HG03354 (cell line): ENCODE measurements around the gene MAP4K3.
"Not testable (repeated sequence)": the region's sequence is repeated elsewhere in the genome, so short reads cannot be mapped to it uniquely, and the experiment has no call there.

ENCODE experiments used
- ATAC-seq: cut with Tn5 transposase; IDR thresholded peaks from one replicate; pipeline ENCODE4 v1.9.1; 2021; ENCODE audit warnings: mild to moderate bottlenecking; ENCODE audit not compliant: unreplicated experiment, poor library complexity, severe bottlenecking

Gene MAP4K3

GRCh38 chr2:39379643-39380524 lies 57.2 kb downstream of the MAP4K3 start:
- peak; percentile 87 for ATAC-seq

DNA sequence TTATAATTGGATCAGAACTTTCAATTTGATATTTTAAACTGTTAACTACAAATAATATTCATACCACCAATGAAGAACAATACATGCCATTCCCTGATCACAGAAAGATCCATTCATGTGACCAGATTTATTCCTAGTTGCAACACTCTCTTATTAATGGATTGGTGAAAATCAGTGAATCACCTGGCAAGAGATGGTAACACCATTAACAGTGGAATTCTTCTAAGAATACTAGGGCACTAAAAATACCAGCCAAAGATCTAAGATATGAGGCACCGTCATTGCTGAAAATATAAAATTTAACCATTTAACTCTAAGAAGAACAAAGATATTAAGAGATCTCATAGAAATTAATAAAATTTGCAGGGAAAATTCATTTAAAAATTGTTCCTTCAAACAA lies 58.1 kb downstream of the MAP4K3 start:
- ATAC-seq = no peak

DNA sequence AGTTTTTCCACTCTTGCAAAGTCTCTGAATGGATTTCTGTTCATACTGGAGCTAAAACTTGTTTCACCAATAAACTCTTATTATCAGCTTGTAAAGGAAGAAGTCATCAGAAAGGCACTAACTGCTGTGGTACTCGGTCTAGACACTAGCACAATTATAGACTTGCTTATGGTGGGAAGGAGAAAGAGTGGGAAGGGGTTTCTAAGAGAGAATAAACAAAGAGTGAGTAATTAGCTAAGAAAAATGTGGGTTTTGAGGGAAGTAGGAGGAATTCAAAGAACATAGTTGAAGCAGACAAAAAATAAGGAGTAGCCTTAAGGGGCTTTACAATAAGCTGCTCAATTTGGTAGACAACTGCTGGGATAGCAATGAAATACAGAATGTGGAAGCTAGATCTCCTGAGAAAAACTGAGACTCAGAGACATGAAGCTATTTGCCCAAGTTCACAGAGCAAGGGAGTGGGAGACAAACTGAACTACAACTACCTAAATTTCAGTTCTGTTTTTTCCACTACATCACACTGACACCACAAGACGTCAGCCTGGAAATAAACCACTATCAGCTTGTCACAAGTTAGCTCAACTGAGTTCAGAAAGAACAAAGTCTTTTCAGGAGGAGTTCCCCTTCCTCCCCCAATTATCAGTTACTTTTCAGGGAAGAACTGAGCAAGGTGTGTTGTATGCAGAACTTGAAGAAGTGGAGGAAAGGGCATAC lies 59.7 kb downstream of the MAP4K3 start:
- ATAC-seq = peak; percentile 75

DNA sequence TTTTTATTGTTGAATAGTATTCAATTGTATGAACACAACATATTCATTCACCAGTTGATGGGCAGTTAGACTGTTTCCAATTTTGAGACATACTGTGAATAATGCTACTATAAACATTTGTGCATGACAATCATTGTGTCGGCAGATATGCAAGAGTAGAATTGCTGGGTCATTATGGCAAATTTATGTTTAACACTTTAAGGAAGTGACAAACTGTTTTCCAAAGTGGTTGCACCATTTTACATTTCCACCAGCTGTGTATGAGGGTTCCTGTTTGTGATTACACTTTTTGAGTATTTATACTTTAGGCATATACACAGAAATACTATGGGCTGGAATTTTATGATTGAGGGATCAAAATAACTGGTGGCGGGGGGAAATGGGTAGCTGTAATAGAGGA lies 61.2 kb downstream of the MAP4K3 start:
- no peak for ATAC-seq

DNA sequence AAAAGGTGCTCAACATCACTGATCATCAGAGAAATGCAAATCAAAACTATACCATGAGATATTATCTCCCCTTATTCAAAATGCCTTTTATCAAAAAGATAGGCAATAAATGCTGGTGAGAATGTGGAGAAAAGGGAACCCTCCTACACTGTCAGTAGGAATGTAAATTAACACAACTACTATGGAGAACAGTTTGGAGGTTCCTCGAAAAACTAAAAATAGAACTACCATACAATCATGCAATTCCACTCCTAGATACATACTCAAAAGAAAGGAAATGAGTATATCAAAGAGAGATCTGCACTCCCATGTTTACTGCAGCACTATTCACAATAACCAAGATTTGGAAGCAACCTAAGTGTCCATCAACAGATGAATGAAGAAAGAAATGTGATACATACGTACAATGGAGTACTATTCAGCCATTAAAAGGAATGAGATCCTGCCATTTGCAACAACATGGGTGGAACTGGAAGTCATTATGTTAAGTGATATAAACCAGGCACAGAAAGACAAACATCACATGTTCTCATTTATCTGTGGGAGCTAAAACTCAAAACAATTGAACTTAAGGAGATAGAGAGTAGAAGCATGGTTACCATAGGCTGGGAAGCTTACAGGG lies 63.8 kb downstream of the MAP4K3 start:
- no peak for ATAC-seq

DNA sequence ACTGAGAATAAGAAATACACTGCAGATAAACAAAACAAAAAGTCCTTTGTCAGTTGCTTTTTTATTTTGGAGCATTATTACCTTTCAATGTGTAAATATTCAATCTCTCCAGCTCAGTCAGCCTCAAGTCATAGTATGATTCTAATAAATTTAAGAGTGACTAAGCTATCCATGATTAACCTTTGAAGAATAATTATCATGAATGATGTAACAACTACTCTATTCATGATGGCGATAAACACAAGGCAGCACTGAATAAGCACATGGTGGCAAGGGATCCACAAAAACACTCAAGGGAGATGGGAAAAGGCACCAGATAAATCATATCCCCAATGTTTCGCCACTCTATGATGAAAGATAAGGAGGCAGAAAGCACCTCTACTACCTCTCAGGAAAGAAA lies 67.0 kb downstream of the MAP4K3 start:
- ATAC-seq = no peak

DNA sequence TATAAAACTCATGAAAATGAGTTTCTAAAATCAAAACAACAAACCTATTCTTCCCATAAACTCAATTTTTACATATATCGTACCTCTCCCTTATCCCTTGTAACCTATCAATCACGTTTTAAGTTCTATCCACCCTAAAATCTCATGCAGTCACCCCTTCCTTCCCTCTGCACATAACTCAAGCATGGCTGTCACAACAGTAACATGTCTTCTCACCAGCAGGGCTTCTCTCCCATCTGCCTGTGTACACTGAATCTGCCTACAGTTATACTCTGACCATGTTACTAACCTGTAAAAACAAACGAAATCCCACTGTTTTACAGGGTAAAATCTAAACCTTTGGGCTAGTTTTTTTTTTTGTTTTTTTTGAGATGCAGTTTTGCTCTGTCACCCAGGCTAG lies 68.2 kb downstream of the MAP4K3 start:
- no peak for ATAC-seq

DNA sequence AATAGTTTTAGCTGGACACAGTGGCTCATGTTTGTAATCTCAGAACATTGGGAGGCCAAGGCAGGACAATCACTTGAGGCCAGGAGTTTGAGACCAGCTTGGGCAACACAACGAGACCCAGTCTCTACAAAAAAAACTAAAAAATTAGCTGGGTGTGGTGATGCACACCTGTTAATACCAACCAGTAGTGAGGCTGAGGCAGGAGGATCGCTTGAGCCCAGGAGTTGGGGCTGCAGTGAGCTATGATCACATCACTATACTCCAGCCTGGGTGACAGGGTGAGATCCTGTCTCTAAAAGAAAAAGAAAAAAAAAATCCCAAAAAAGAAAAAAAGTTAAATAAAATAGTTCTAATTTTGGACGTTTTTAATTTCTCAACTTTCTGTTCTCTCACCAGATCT lies 68.7 kb downstream of the MAP4K3 start:
- no peak for ATAC-seq

GRCh38 chr2:39362595-39362994 lies 74.5 kb downstream of the MAP4K3 start:
- ATAC-seq = no peak

DNA sequence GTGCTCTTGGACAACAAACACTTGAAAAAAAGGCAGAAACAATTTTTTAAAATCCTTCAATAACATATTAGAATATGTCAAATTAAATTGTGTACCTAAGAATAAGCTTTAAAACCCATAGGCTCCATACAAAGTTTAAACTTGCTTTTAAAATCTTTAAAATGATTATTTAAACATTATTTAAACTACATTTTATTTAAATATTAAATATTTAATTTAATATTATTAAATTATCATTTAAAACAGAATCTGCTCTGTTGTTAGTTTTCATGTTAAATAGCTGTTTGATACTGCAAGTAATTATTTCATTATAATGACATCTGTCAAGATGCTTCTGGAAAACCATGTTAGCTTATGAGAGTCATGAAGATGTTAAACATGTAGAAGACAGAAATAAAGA lies 75.6 kb downstream of the MAP4K3 start:
- no peak for ATAC-seq

GRCh38 chr2:39360342-39360741 lies 76.7 kb downstream of the MAP4K3 start:
- not testable (repeated sequence) for ATAC-seq

- no peak for ATAC-seq
These were observed 77.5 kb downstream of the MAP4K3 start for GRCh38 chr2:39359453-39360038.

DNA sequence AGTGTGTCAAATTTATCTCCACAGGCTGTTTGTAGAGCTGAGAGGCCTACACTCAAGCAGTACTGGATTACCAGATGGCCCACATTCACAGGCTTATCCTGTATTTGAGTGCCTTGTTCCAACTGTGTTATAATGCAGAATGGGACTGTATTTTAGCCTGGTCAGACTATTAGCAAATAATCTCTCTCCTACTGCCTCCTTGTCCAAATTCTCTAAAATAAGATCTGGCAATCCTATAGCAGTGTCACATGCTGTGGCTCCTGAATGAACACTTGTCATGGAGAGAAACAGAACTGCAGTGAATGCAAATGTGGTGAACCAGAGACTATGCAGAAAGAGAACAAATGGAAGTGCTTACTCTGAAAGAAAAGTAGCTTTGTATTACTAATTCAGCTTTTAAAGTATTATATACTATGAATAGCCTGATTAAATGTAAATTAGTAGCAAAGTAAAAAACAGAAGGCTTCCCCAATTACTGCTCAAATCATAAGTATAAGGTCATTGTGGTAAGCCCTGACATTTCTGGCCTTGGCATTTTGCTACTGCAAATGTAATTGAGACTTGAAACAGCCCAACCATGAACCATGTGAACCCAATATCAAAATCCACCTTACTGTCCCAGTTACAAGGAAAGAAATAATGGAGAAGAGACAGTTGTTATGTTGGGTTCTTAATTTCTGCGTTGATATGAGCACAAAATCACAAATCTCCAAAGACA lies 80.0 kb downstream of the MAP4K3 start:
- ATAC-seq = no peak

DNA sequence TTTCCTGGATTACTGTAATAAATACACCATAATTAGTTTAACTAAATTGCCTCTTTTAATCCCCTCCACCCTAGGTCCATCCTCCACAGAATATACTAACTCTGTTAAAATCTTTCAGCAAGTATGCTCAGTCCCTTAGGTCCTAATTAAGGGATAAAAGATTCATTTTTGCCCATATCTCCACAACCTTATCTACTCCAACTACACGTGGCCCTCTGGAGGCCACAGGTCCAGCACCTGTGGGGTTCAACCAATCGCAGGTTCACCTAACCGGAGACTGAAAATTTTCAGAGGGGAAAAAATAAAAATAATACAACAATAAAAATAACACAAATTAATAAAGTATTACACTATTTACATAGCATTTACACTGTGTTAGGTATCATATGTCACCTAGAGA lies 86.4 kb downstream of the MAP4K3 start:
- ATAC-seq = no peak

DNA sequence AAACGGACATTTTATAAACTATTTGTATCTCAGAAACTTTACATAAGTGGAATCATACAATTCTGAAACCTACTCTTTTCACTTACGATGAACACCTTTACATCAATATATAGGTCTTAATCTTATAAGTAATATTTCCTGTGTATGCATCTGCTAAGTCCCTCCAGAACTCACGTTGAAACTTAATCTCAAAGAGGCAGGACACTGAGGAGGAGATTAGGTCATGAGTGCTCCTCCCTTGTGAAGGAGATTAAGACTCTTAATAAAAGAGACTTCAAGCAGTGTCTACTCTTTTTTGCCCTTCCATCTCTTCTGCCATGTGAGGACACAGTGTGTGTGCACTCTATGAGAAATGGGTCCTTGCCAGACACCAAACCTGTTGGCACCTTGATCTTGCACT lies 98.6 kb downstream of the MAP4K3 start:
- no peak for ATAC-seq

DNA sequence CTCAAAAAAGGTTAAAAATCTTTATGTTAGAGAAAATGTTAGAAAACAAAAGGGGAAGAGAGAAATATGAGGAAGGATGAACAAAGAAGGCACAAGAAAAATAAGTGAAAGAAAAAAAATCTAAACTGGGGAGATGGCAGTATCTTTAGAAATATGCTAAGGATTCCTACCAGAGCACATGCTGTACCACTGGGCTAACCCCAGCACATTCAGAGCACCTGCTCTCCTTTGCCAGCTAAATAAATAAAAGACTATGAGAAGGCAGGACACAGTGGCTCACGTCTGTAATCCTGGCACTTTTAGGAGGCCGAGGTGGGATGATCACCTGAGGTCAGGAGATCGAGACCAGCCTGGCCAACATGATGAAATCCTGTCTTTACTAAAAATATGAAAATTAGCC lies 101.2 kb downstream of the MAP4K3 start:
- ATAC-seq = no peak

DNA sequence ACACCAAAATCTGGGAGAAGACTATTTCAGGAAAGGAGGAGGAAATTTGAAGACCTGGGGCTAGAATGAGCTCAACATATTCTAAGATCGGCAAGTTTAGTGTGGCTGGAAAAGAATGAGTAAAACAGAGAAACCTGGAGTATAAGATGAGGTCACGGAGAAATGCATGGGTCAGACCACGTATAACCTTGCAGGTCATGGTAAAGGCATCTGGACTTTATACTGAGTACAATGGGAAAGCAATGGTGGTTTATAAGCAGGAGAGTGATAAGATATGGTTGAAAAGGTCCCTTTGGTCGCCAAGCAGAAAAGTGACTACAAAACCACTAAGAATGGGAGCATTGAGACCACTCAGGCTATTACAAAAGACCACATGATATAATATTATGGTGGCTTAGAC lies 102.1 kb downstream of the MAP4K3 start:
- ATAC-seq = no peak

- no peak for ATAC-seq
These were observed 102.6 kb downstream of the MAP4K3 start for GRCh38 chr2:39334529-39334928.

- ATAC-seq = no peak
These were observed 110.4 kb downstream of the MAP4K3 start for GRCh38 chr2:39326644-39327043.

DNA sequence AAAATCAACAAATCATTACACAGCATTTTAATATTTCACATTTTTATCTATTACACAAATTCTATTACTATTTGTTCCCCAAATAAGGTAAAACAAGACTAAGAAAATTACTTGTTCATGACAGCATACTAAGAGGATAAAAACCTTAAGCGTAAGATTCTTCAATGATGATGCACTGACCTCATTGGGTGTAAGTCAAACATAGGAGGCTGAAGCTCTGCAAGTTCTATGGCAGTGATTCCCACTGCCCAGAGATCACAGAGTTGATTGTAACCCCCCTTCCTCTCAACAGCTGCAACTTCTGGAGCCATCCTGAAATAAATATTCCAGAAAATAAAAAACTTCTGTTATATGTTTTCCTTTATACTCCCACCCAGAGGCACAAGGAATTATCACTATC lies 111.1 kb downstream of the MAP4K3 start:
- no peak for ATAC-seq
